ENCODE data around the gene LKAAEAR1. TPM values are rescaled to one million over a fixed set of nuclear protein-coding genes. Genes with fewer than 3 reads are reported as not detected.
A peak's percentile ranks its signal among the peaks of the same experiment; 100 is the strongest.

Gene LKAAEAR1
- polyA plus RNA-seq, 1 experiment: not detected

DNA sequence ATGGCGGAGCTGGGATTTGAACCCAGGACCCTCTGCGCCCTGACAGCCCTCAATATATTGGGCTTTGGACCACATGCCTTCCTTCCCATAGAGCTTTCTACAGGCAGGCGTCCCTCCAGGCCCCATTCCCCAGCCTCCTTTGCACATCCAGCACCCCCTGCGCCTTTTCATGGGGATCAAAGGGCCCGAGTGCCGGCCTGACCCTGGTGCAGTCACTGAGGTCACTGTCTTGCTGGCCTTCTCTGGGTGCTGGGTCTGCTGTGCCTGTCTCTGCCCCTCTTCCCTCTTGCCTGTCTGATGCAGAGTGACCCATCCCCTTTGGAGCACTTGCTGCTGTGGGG is 2.6 kb downstream of the LKAAEAR1 start:
- CTCF ChIA-PET: no interaction called here
- peaks cover 27% of the 10 kb centered on the region for H3K27me3 ChIP-seq (ENCODE audit: control insufficient read depth, insufficient read depth, low read length)
- no peak overlapping the region for H3K4me3 ChIP-seq (ENCODE audit: low read depth, low read length)
- TF ChIP-seq, protein P1, sequence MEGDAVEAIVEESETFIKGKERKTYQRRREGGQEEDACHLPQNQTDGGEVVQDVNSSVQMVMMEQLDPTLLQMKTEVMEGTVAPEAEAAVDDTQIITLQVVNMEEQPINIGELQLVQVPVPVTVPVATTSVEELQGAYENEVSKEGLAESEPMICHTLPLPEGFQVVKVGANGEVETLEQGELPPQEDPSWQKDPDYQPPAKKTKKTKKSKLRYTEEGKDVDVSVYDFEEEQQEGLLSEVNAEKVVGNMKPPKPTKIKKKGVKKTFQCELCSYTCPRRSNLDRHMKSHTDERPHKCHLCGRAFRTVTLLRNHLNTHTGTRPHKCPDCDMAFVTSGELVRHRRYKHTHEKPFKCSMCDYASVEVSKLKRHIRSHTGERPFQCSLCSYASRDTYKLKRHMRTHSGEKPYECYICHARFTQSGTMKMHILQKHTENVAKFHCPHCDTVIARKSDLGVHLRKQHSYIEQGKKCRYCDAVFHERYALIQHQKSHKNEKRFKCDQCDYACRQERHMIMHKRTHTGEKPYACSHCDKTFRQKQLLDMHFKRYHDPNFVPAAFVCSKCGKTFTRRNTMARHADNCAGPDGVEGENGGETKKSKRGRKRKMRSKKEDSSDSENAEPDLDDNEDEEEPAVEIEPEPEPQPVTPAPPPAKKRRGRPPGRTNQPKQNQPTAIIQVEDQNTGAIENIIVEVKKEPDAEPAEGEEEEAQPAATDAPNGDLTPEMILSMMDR (IDR thresholded peaks at IDR 0.05; ENCODE audit: low read depth, low read length): no peak
- no peak for DNase-seq (ENCODE audit: low read depth, low spot score)
- H3K9me3 ChIP-seq (ENCODE audit: control insufficient read depth, insufficient read depth, low read length): peaks cover 5% of the 10 kb centered on the region
- H3K27ac ChIP-seq (ENCODE audit: low read depth, low read length): no peak overlapping the region
- POLR2A ChIA-PET: no interaction called here

DNA sequence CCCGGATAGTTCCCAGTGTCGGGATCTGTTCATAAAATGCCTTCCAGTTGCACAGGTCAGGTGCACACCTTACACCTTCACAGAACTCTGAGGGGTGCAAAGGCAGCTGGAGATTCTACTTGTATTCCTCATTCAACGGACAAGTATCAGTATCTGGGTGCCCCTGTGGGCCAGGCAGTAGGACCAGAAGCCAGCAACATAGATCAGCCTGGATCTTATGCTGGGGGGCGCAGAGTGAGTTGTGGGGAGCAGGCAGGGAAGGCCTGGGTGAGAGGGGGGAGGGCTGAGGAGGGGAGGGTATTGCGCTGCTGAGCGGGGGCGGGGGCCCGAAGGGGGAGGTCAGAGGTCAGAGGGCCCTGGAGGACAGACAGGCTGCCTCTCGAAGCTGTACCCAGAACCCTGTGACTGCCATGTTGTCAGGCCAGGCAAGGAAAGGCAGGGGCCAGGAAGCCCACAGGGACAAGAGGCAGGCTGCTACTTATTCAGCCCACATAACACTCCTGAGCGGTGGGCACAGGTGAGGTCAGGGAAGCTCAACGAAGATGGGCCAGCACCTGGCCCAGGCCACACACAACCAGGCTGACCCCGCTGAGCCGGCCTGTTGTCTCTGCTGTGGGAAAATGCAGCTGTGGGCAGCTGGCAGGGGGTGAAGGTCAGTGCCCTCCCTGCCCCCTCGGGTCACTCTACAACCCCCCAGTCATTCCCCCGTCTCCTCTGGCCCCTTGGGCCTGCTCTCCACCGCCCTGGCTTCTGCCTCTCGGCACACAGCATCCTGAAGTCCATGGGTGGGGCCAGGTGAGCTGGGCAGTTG is 3.2 kb downstream of the LKAAEAR1 start:
- Histone ChIP-seq H3K27ac (ENCODE audit: low read depth, low read length) (no peak overlapping the region), H3K9me3 (ENCODE audit: control insufficient read depth, insufficient read depth, low read length) (peaks cover 4% of the 10 kb centered on the region; the same call in 1 of the 2 replicates), H3K27me3 (ENCODE audit: control insufficient read depth, insufficient read depth, low read length) (peaks cover 23% of the 10 kb centered on the region), H3K4me3 (ENCODE audit: low read depth, low read length) (no peak overlapping the region)
- ChIA-PET POLR2A (no interaction called here), CTCF (no interaction called here)
- no peak for DNase-seq (ENCODE audit: low read depth, low spot score)
- TF ChIP-seq, protein P1 (IDR thresholded peaks at IDR 0.05; ENCODE audit: low read depth, low read length): no peak

DNA sequence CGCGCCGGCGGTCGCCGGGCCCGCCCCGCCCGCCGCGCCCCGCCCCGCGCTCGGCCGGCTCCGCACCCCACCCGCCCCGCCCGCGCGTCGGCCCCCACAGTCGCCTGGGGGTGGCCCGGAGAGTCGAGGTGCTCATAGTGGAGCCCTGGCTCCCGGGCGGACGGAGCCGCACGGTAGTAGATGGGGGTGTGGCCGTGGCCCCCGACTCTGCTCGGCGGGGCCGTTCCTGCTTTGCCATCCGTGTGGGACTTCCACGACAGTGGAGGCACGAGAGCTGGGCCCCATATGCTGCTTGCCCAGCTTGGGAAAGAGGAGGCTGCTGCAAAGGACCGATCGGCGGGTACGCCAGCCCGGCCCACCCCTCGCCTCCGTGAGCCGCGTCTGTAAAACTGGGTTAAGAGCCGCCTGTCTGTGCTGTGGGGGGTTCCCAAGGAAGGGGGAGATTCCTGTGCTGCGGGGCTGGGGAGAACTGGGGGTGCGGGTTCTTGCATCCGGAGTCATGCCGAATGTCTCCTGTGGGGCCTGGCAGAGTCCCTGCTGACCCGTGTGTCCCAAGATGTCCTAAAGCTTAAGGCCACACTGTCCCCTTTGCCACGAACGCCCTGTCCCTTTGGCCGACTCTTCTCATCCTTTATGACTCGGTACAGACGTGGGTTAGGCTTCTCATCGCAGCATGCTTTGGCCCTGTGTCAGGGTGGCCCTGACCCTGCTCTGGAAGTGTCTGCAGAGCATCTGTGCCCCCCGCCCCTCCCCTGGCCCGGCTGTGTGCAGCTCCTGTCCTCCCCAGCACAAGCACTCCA is 4.0 kb downstream of the LKAAEAR1 start, which contains the start of gene OPRL1:
TSS of gene OPRL1 (plus strand) at position 70 of the 800 bp plus-strand sequence. CDS start 12,639 bp downstream, outside the sequence.
- Histone ChIP-seq H3K27ac (ENCODE audit: low read depth, low read length) (no peak within 1 kb of the TSS), H3K4me3 (ENCODE audit: low read depth, low read length) (peak within 1 kb of the TSS; percentile 68), H3K27me3 (ENCODE audit: control insufficient read depth, insufficient read depth, low read length) (peaks cover 15% of the 10 kb centered on the region), H3K9me3 (ENCODE audit: control insufficient read depth, insufficient read depth, low read length) (peaks cover 4% of the 10 kb centered on the region; the same call in 1 of the 2 replicates)
- CTCF ChIA-PET: interaction anchor here (1.3 to 1.8 kb wide), 2 partner anchors 23 to 40 kb away, joined by 3 to 5 read pairs; no protein-coding TSS in a partner anchor
- TF ChIP-seq, protein P1 (IDR thresholded peaks at IDR 0.05; ENCODE audit: low read depth, low read length): no peak
- DNase-seq (ENCODE audit: low read depth, low spot score): no peak
- POLR2A ChIA-PET: no interaction called here

DNA sequence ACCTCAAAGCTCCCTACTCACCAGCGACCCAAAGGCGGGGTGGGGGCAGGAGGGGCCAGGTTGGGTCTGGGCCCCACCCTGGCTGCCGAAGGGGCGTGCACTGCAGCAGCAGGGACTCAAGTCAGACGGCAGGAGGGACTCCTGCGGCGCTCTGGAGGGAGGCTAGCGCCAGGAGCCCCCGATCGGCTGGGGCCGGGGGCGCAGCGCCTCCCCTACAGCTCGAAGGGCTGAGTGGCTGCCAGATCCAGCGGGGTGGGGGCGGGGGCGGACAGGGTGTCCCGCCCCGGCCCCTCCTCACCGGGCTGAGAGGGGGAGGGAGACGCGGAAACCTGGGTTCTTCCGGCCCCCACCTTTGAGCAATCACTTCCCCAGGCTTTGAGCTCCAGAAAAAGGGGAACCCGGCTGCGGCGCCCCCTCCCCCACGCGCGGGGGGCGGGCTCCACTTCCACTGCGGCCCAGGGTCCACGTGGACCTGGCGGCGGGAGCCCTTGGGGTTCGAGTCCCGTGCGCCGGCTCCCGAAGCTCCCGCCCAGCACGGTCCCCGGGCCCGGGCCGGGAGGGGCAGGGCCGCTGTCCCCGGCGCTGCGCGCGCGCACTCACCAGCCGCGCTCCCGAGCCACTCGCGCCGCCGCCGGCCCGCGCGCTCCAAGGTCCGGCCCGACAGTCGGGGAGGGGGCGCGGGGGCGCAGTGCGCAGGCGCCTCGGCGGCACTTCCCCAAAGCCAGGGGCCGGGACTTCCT is 4.8 kb downstream of the LKAAEAR1 start, which contains the start of gene RGS19:
TSS of gene RGS19 (minus strand) at position 246 of the 740 bp plus-strand sequence. CDS start 2,632 bp downstream, outside the sequence.
- TF ChIP-seq, protein P1 (IDR thresholded peaks at IDR 0.05; ENCODE audit: low read depth, low read length): no peak
- ChIA-PET POLR2A (no interaction called here), CTCF (interaction anchor here (0.8 to 1.8 kb wide), 3 partner anchors 9 to 41 kb away, joined by 3 to 5 read pairs (median 4); no protein-coding TSS in a partner anchor)
- H3K9me3 ChIP-seq (ENCODE audit: control insufficient read depth, insufficient read depth, low read length): no peaks in the 10 kb centered on the region; the same call in 1 of the 2 replicates
- peaks cover 8% of the 10 kb centered on the region for H3K27me3 ChIP-seq (ENCODE audit: control insufficient read depth, insufficient read depth, low read length)
- H3K4me3 ChIP-seq (ENCODE audit: low read depth, low read length): peak within 1 kb of the TSS; percentile 68
- DNase-seq (ENCODE audit: low read depth, low spot score): no peak
- no peak within 1 kb of the TSS for H3K27ac ChIP-seq (ENCODE audit: low read depth, low read length)
